Omental fat pad (tissue), 4 donors: ENCODE measurements around the gene EPHA3. TPM values are rescaled to one million over a fixed set of nuclear protein-coding genes. Genes with fewer than 3 reads are reported as not detected.

ENCODE experiments used
- ATAC-seq: fragments of 150-250 bp; one replicate; pipeline ENCODE4 v1.9.1; 2016; ENCODE audit warnings: mild to moderate bottlenecking, moderate library complexity; ENCODE audit not compliant: low FRiP score
- DNase-seq: peaks from one replicate; pipeline ENCODE4 v3.0.0-alpha.2; 2019; ENCODE audit warnings: low spot score
- CTCF ChIP-seq, 3 donors: fragments of 450-650 bp; IDR thresholded peaks; one replicate each; pipeline ENCODE4 v1.5.1; 2016 to 2017; ENCODE audit warnings: antibody characterized with exemption in 3 of 3, mild to moderate bottlenecking in 3 of 3, moderate library complexity in 2 of 3
- total RNA-seq, 4 donors: library from RNA; depleted of rRNA; stranded (reverse); fragments of >200 nt; gene quantifications; one replicate each; pipeline ENCODE4 v1.1.0, GENCODE V29; 2016

EPHA3 gene
- total RNA-seq, 4 donors from 2014 or later, result 2.8 to 15.3 (median 4.9) TPM

- ATAC-seq, result no peak
Measured at GRCh38 chr3:89311581-89311980, 204.2 kb downstream of the EPHA3 start.

GRCh38 chr3:89312141-89312540, 204.7 kb downstream of the EPHA3 start:
- no peak for DNase-seq
- no peak for TF ChIP-seq CTCF (IDR thresholded peaks at IDR 0.05)
- ATAC-seq, result no peak

More at GRCh38 chr3:89311581-89311980, 204.2 kb downstream of the EPHA3 start:
- DNase-seq, result no peak
- TF ChIP-seq CTCF (IDR thresholded peaks at IDR 0.05), result no peak

- DNase-seq (no peak), ATAC-seq (no peak)
- no peak for TF ChIP-seq CTCF (IDR thresholded peaks at IDR 0.05)
Measured at GRCh38 chr3:89314454-89315098, 207.2 kb downstream of the EPHA3 start.

GRCh38 chr3:89315750-89316470, 208.5 kb downstream of the EPHA3 start:
- ATAC-seq (no peak), DNase-seq (no peak)
- no peak for TF ChIP-seq CTCF (IDR thresholded peaks at IDR 0.05)

GRCh38 chr3:89320186-89320585, 212.8 kb downstream of the EPHA3 start:
- no peak for ATAC-seq
- no peak for TF ChIP-seq CTCF (IDR thresholded peaks at IDR 0.05)
- DNase-seq, result no peak

- ATAC-seq (no peak), DNase-seq (no peak)
- TF ChIP-seq CTCF (IDR thresholded peaks at IDR 0.05), result no peak
Measured at GRCh38 chr3:89326997-89327396, 219.6 kb downstream of the EPHA3 start.

GRCh38 chr3:89332386-89332785, 225.0 kb downstream of the EPHA3 start:
- TF ChIP-seq CTCF (IDR thresholded peaks at IDR 0.05), result no peak
- ATAC-seq, result no peak
- no peak for DNase-seq
